ENCODE data around the gene DAW1.

Gene DAW1

DNA sequence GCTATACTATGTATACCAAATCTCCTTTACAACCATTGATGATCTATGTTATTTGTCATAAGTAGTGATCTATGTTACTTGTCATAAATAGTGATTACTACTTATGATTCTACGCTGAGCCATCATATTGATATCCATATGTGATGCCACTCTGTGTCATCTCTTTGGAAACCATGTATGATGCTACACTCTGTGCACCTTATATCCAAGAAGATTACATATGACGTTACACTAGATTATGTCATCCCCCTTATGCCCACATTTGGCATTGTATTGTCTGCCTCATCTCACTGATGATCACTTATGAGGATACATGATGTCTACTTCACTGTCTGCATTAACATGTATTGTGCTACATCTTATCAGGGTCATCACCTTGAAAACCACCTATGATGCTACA lies 42.9 kb downstream of the DAW1 start:
- Histone ChIP-seq H4K20me1 (ENCODE audit: insufficient read depth, low read length) (no peaks in the 10 kb centered on the region), H3K79me2 (ENCODE audit: insufficient read depth, low read length) (no peaks in the 10 kb centered on the region), H3K36me3 (ENCODE audit: insufficient read depth, low read length) (no peaks in the 10 kb centered on the region), H3K9ac (ENCODE audit: low read length) (no peak overlapping the region), H3K27me3 (ENCODE audit: insufficient read depth, low read length) (no peaks in the 10 kb centered on the region), H3K4me3 (ENCODE audit: low read depth, low read length, poor library complexity, severe bottlenecking) (no peak overlapping the region), H3K9me3 (ENCODE audit: low read length) (no peaks in the 10 kb centered on the region), H2AFZ (ENCODE audit: low read length) (no peak overlapping the region), H3F3A (ENCODE audit: insufficient read depth, low read length) (no peaks in the 10 kb centered on the region), H3K4me2 (ENCODE audit: low read length) (no peak overlapping the region), H3K9me2 (ENCODE audit: low read depth, low read length) (no peaks in the 10 kb centered on the region), H3K27ac (ENCODE audit: low read depth, low read length, poor library complexity, severe bottlenecking) (no peak overlapping the region), H3K4me1 (ENCODE audit: insufficient read depth, low read length, severe bottlenecking) (no peaks in the 10 kb centered on the region)
- TF ChIP-seq EZH2 (IDR thresholded peaks at IDR 0.05; ENCODE audit: borderline replicate concordance, low read length) = no peak
- TF ChIP-seq CTCF (IDR thresholded peaks at IDR 0.05; ENCODE audit: low read length) = no peak

DNA sequence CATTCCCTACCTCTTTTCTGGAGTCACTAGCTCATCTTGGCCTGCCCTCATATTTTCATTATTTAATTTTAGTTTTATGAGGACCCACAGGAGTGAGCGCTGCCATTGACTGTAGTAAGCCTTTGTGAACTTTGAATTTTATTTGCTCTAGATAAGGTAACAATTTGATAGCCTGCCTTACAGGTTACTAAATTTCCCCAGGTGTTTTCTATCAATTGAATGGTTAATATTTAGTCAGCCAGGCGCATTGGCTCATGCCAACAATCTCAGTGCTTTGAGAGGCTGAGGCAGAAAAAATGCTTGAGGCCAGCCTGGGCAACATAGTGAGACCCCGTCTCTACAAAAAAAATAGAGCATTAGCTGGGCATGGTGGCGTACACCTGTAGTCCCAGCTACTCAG lies 50.2 kb downstream of the DAW1 start:
- Histone ChIP-seq H3K27me3 (ENCODE audit: insufficient read depth, low read length) (no peaks in the 10 kb centered on the region), H3F3A (ENCODE audit: insufficient read depth, low read length) (no peaks in the 10 kb centered on the region), H3K4me2 (ENCODE audit: low read length) (no peak overlapping the region), H3K4me1 (ENCODE audit: insufficient read depth, low read length, severe bottlenecking) (no peaks in the 10 kb centered on the region), H3K9me3 (ENCODE audit: low read length) (no peaks in the 10 kb centered on the region), H3K9ac (ENCODE audit: low read length) (no peak overlapping the region), H3K79me2 (ENCODE audit: insufficient read depth, low read length) (no peaks in the 10 kb centered on the region), H4K20me1 (ENCODE audit: insufficient read depth, low read length) (no peaks in the 10 kb centered on the region), H3K27ac (ENCODE audit: low read depth, low read length, poor library complexity, severe bottlenecking) (no peak overlapping the region), H3K9me2 (ENCODE audit: low read depth, low read length) (no peaks in the 10 kb centered on the region), H2AFZ (ENCODE audit: low read length) (no peak overlapping the region), H3K36me3 (ENCODE audit: insufficient read depth, low read length) (no peaks in the 10 kb centered on the region), H3K4me3 (ENCODE audit: low read depth, low read length, poor library complexity, severe bottlenecking) (no peak overlapping the region)
- no peak for TF ChIP-seq EZH2 (IDR thresholded peaks at IDR 0.05; ENCODE audit: borderline replicate concordance, low read length)
- no peak for TF ChIP-seq CTCF (IDR thresholded peaks at IDR 0.05; ENCODE audit: low read length)

- no peaks in the 10 kb centered on the region for H3K4me1 ChIP-seq (ENCODE audit: insufficient read depth, low read length, severe bottlenecking)
- H3K4me2 ChIP-seq (ENCODE audit: low read length) = no peak overlapping the region
- no peaks in the 10 kb centered on the region for H3K36me3 ChIP-seq (ENCODE audit: insufficient read depth, low read length)
- H2AFZ ChIP-seq (ENCODE audit: low read length) = no peak overlapping the region
- H3K4me3 ChIP-seq (ENCODE audit: low read depth, low read length, poor library complexity, severe bottlenecking) = no peak overlapping the region
- no peaks in the 10 kb centered on the region for H3K9me2 ChIP-seq (ENCODE audit: low read depth, low read length)
- no peaks in the 10 kb centered on the region for H4K20me1 ChIP-seq (ENCODE audit: insufficient read depth, low read length)
- no peaks in the 10 kb centered on the region for H3K79me2 ChIP-seq (ENCODE audit: insufficient read depth, low read length)
- H3K27me3 ChIP-seq (ENCODE audit: insufficient read depth, low read length) = no peaks in the 10 kb centered on the region
- no peak overlapping the region for H3K27ac ChIP-seq (ENCODE audit: low read depth, low read length, poor library complexity, severe bottlenecking)
- TF ChIP-seq EZH2 (IDR thresholded peaks at IDR 0.05; ENCODE audit: borderline replicate concordance, low read length) (no peak), CTCF (IDR thresholded peaks at IDR 0.05; ENCODE audit: low read length) (no peak)
- no peaks in the 10 kb centered on the region for H3F3A ChIP-seq (ENCODE audit: insufficient read depth, low read length)
- no peak overlapping the region for H3K9ac ChIP-seq (ENCODE audit: low read length)
- no peaks in the 10 kb centered on the region for H3K9me3 ChIP-seq (ENCODE audit: low read length)
Measured at GRCh38 chr2:227932001-227932400, 60.6 kb downstream of the DAW1 start.

All from OCI-LY1 (cell line).